Skin of body (tissue), 3 donors: ENCODE data around the gene ZNF324. TPM values are rescaled to one million over a fixed set of nuclear protein-coding genes. Genes with fewer than 3 reads are reported as not detected.

Source experiments
- DNase-seq: peaks from one replicate; lab custom pipeline; 2025; lab: John Stamatoyannopoulos, UW
- small RNA-seq: library from RNA; depleted of rRNA; stranded (forward); fragments of <200 nt; gene quantifications from one replicate; pipeline ENCODE3, GENCODE V24; 2014; ENCODE audit warnings: low replicate concordance
- total RNA-seq: library from RNA; depleted of rRNA; stranded (reverse); fragments of >200 nt; gene quantifications from one replicate; pipeline ENCODE4 v1.2.3, GENCODE V29; 2014

ZNF324 gene
- total RNA-seq, 1 donor from 2014 or later: 9.5 TPM

DNA sequence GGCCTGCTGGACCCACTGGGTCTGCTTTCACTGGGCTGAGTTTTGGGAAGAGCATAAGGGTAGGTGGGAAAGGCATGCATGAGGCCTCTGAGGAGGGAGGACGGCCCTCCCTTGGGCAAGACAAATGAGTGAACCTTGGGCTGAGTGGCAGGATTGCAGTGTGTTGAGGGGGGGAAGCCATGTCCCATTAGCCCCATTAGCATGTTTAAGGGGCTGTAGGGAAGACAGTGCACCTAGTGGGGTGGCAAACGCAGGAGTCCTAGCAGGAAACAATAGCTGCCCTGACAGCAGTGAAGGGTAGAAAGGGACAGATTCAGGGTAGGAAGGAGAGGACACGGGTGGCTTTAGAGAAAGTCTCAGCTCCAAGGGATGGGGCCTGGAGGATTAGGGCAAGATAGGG lies 55.8 kb downstream of the ZNF324 start:
- no peak for DNase-seq

Small RNA genes within 50 kb of the gene (small RNA-seq; reads per million reads assigned to genes)
- gene RN7SL693P (not detected), gene RNU6-1337P (not detected)

Other genes with a start within 250 kb of the ZNF324 start
- gene ZNF544, start 238.2 kb upstream of the ZNF324 start, total RNA-seq: 31.3 TPM
- 6.7 TPM for gene ZNF8, start 188.1 kb upstream of the ZNF324 start, total RNA-seq
- 38.9 TPM for gene ERVK3-1, start 161.7 kb upstream of the ZNF324 start, total RNA-seq
- 2.8 TPM for gene ZSCAN22, start 140.1 kb upstream of the ZNF324 start, total RNA-seq
- gene A1BG, start 113.6 kb upstream of the ZNF324 start, total RNA-seq: 5.1 TPM
- 1.6 TPM for gene ZNF497, start 104.3 kb upstream of the ZNF324 start, total RNA-seq
- 0.69 TPM for gene ZNF837, start 86.0 kb upstream of the ZNF324 start, total RNA-seq
- 1,739 TPM for gene RPS5, start 79.8 kb upstream of the ZNF324 start, total RNA-seq
- gene RNF225, start 71.4 kb upstream of the ZNF324 start, total RNA-seq: 0.99 TPM
- 8.4 TPM for gene ZNF584, start 58.4 kb upstream of the ZNF324 start, total RNA-seq
- gene ZNF132, start 26.9 kb upstream of the ZNF324 start, total RNA-seq: 3.6 TPM
- gene ZNF324B, start 15.5 kb upstream of the ZNF324 start, total RNA-seq: 5.6 TPM
- 4.6 TPM for gene ZNF446, start 9.3 kb downstream of the ZNF324 start, total RNA-seq
- gene SLC27A5, start 44.9 kb downstream of the ZNF324 start, total RNA-seq: 4.4 TPM
- 3.7 TPM for gene ZBTB45, start 52.7 kb downstream of the ZNF324 start, total RNA-seq
- 214 TPM for gene TRIM28, start 77.0 kb downstream of the ZNF324 start, total RNA-seq
- gene CHMP2A, start 88.0 kb downstream of the ZNF324 start, total RNA-seq: 49.3 TPM
- 42.7 TPM for gene UBE2M, start 91.5 kb downstream of the ZNF324 start, total RNA-seq
- gene MZF1, start 106.3 kb downstream of the ZNF324 start, total RNA-seq: 11.0 TPM